ENCODE results near the gene ADAM22.

GRCh38 chr7:88106434-88106833, 172.4 kb downstream of the ADAM22 start:
- no peak for TF ChIP-seq CTCF (IDR thresholded peaks at IDR 0.05)
- no peak for TF ChIP-seq RARB (CRISPR knock-in tag; IDR thresholded peaks at IDR 0.05)
- no peak for TF ChIP-seq BCL3 (IDR thresholded peaks at IDR 0.05)
- TF ChIP-seq ZC3H11A (IDR thresholded peaks at IDR 0.05) = no peak
- TF ChIP-seq POLR2A (IDR thresholded peaks at IDR 0.05; ENCODE audit: low read length) = no peak
- TF ChIP-seq ELK1 (IDR thresholded peaks at IDR 0.05; ENCODE audit: low read depth, low read length) = no peak
- TF ChIP-seq MAFK (IDR thresholded peaks at IDR 0.05; ENCODE audit: partially characterized antibody) = no peak
- TF ChIP-seq RAD21 (conservative IDR thresholded peaks at IDR 0.05 in 1 of 2, IDR thresholded peaks at IDR 0.05 in 1 of 2) = no peak
- no peak for TF ChIP-seq MAX (IDR thresholded peaks at IDR 0.05)
- no peak for TF ChIP-seq RFX5 (IDR thresholded peaks at IDR 0.05)
- no peak for TF ChIP-seq REST (IDR thresholded peaks at IDR 0.05)

All from A549 (cell line).